Measurements from ENCODE around the gene SH3TC1. TPM values are rescaled to one million over a fixed set of nuclear protein-coding genes. Genes with fewer than 3 reads are reported as not detected.

The SH3TC1 gene
- total RNA-seq, 1 donor from 2014 or later = 1.2 TPM

GRCh38 chr4:8176547-8177399 lies 22.3 kb upstream of the SH3TC1 start:
- DNase-seq (ENCODE audit: low spot score) = no peak
- Mint-ChIP-seq H3K9me3 (ENCODE audit: low read depth) (no peaks in the 10 kb centered on the region), H3K4me1 (ENCODE audit: low read depth) (peaks cover 17% of the 10 kb centered on the region), H3K27ac (ENCODE audit: unreplicated experiment) (no peak overlapping the region), H3K36me3 (ENCODE audit: low read depth) (no peaks in the 10 kb centered on the region), H3K27me3 (ENCODE audit: low read depth) (peaks cover 11% of the 10 kb centered on the region), H3K4me3 (ENCODE audit: unreplicated experiment) (no peak overlapping the region)
- TF ChIP-seq CTCF (IDR thresholded peaks at IDR 0.05) = peak; percentile 84

GRCh38 chr4:8177552-8177951 lies 21.5 kb upstream of the SH3TC1 start:
- no peak for DNase-seq (ENCODE audit: low spot score)
- peaks cover 17% of the 10 kb centered on the region for H3K4me1 Mint-ChIP-seq (ENCODE audit: low read depth)
- no peak overlapping the region for H3K4me3 Mint-ChIP-seq (ENCODE audit: unreplicated experiment)
- H3K9me3 Mint-ChIP-seq (ENCODE audit: low read depth) = no peaks in the 10 kb centered on the region
- TF ChIP-seq CTCF (IDR thresholded peaks at IDR 0.05) = no peak
- H3K27me3 Mint-ChIP-seq (ENCODE audit: low read depth) = peaks cover 6% of the 10 kb centered on the region
- H3K27ac Mint-ChIP-seq (ENCODE audit: unreplicated experiment) = no peak overlapping the region
- H3K36me3 Mint-ChIP-seq (ENCODE audit: low read depth) = no peaks in the 10 kb centered on the region

- Mint-ChIP-seq H3K4me1 (ENCODE audit: low read depth) (peaks cover 17% of the 10 kb centered on the region), H3K9me3 (ENCODE audit: low read depth) (no peaks in the 10 kb centered on the region), H3K36me3 (ENCODE audit: low read depth) (no peaks in the 10 kb centered on the region), H3K27ac (ENCODE audit: unreplicated experiment) (no peak overlapping the region), H3K27me3 (ENCODE audit: low read depth) (peaks cover 4% of the 10 kb centered on the region), H3K4me3 (ENCODE audit: unreplicated experiment) (no peak overlapping the region)
- TF ChIP-seq CTCF (IDR thresholded peaks at IDR 0.05) = no peak
- no peak for DNase-seq (ENCODE audit: low spot score)
These were observed 21.1 kb upstream of the SH3TC1 start for GRCh38 chr4:8177956-8178355.

GRCh38 chr4:8179074-8179473 lies 20.0 kb upstream of the SH3TC1 start:
- Mint-ChIP-seq H3K4me1 (ENCODE audit: low read depth) (peaks cover 28% of the 10 kb centered on the region), H3K27me3 (ENCODE audit: low read depth) (peaks cover 4% of the 10 kb centered on the region), H3K4me3 (ENCODE audit: unreplicated experiment) (no peak overlapping the region), H3K9me3 (ENCODE audit: low read depth) (no peaks in the 10 kb centered on the region), H3K36me3 (ENCODE audit: low read depth) (no peaks in the 10 kb centered on the region), H3K27ac (ENCODE audit: unreplicated experiment) (no peak overlapping the region)
- no peak for TF ChIP-seq CTCF (IDR thresholded peaks at IDR 0.05)
- DNase-seq (ENCODE audit: low spot score) = no peak

- Mint-ChIP-seq H3K9me3 (ENCODE audit: low read depth) (no peaks in the 10 kb centered on the region), H3K36me3 (ENCODE audit: low read depth) (no peaks in the 10 kb centered on the region), H3K27ac (ENCODE audit: unreplicated experiment) (no peak overlapping the region), H3K4me3 (ENCODE audit: unreplicated experiment) (no peak overlapping the region), H3K27me3 (ENCODE audit: low read depth) (peaks cover 3% of the 10 kb centered on the region), H3K4me1 (ENCODE audit: low read depth) (peaks cover 29% of the 10 kb centered on the region)
- TF ChIP-seq CTCF (IDR thresholded peaks at IDR 0.05) = no peak
- no peak for DNase-seq (ENCODE audit: low spot score)
These were observed 19.3 kb upstream of the SH3TC1 start for GRCh38 chr4:8179771-8180170.

All from chondrocyte (in vitro differentiated cells).